Stimulated activated CD8-positive, alpha-beta memory T cell treated with anti-CD3 and anti-CD28 coated beads, Interleukin-15, amount 100 ng/mL, for 48 hours (primary cell): ENCODE measurements around the gene C9orf50.

Experiments
- DNase-seq, 2 donors: peaks; one replicate each; pipeline ENCODE4 v3.0.0-alpha.2; 2020; ENCODE audit warnings: low read depth in 2 of 2

C9orf50 gene

DNA sequence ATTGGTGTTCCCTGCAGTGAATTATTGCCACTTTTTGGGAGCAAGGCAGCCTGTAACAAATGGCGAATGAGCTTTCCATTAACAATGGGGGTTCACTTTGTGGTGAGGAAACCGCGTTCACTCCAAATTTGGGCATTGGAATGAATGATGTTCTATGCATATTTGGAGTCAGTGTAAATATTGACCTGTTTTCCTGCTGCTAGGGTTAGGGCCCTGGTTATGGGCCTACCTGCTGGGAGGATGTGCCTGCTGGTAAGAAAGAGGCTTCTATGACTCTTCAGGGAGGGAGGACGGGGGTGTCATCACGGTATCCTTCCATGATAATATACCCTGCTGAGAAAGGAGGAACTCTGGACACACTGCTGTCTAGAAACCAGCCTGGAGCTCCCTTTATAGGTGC is 29.0 kb downstream of the C9orf50 start:
- DNase-seq: no peak

DNA sequence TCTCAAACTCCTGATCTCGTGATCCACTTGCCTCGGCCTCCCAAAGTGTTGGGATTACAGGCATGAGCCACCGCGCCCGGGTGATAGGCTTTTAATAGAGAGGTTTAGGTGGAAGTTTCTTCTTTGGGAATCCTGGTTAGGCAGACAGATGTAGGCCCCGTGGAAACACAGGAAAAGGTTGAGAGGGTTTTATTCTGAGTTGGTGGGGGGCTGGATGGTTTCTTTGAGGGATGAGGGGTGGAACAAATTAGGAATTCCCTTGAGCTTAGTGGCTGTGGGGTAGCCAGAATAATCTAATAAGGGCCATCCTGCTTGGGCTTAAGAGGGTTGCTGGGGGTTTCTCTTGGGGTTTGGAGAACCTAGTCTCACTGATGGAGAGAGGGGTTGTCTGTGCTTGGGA is 30.4 kb downstream of the C9orf50 start:
- no peak for DNase-seq

DNA sequence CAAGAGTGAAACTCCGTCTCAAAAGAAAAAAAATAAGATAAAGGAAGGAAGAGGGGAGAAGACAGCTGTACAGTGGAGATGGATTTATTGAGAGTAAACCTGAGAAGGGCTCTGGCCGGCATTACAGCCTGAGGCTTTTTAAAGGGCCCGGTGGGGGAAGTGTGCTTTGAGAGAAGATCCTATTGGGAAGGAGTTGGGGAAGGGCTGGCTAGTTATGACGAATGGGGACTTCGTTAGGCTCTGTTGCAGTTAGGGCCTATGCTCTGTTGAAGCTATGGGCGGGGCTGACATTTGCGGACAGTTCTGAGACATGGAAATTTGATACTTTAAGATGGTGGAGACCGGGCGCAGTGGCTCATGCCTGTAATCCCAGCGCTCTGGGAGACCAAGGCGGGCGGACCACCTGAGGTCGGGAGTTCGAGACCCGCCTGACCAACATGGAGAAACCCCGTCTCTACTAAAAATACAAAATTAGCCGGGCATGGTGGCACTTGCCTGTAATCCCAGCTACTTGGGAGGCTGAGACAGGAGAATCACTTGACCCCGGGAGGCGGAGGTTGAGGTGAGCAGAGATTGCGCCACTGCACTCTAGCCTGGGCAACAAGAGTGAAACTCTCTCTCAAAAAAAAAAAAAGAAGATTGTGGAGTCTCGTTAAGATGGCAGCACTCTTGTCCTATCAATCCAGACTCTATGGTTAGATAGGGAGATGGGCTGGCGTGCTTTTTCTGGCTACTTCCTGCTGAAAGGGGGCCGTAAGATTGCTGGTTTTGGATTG is 33.2 kb downstream of the C9orf50 start:
- DNase-seq: no peak

DNA sequence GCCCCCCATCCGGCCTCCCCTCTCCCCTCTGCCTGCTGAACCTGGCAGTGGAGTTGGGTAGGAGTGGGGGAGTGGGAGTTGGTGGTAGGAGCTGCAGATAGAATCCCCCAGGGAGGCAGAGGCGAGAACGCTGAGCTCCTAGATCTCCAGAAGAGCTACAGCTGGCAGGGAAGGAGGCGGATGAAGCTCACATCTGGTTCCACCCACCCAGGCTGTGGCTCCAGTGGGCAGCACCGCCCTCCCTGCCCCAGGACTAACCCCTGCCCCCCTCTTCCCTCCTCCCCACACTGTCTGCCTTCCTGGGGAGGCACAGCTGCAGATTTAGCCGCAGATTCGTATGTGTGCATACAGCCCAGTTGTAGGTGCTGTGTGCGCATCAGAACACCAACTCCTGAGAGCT is 34.2 kb downstream of the C9orf50 start:
- no peak for DNase-seq

DNA sequence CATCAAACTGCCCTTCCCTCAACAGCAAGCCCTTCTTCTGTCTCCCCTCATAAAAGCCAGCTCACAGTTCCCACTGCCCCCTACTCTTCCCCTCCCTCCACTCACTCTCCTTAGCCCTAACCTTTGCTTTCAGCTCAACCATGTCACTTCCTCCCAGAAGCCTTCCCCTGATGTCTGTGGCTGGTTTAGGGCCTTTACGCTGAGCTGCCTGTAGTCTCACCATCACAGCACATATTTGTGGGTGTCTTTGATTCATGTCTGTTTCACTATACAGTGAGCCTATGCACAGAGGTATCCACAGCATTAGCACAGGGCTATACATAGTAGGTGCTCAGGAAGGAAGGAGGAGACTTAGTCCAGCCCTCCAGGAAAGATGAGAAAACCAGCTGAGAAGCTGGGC is 34.7 kb downstream of the C9orf50 start:
- no peak for DNase-seq

DNA sequence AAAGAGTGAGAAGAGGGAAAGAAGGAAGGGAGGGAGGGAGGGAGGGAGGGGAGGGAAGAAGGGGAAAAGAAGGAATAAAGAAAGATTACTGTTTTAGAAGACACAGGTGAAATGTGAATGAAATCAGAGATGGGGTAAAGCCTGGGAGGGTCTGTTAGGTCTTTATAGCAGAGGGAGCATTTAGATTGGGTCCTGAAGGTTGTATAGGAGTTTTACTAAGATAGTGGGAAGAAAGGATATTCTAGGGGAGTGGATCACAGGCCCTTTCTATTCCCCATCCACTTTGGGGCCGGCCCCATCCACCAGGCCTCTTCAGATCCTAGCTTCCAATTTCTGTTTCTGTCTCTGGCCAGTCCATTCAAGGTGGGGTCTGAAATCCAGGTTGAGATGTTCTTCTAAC is 35.5 kb downstream of the C9orf50 start:
- no peak for DNase-seq

DNA sequence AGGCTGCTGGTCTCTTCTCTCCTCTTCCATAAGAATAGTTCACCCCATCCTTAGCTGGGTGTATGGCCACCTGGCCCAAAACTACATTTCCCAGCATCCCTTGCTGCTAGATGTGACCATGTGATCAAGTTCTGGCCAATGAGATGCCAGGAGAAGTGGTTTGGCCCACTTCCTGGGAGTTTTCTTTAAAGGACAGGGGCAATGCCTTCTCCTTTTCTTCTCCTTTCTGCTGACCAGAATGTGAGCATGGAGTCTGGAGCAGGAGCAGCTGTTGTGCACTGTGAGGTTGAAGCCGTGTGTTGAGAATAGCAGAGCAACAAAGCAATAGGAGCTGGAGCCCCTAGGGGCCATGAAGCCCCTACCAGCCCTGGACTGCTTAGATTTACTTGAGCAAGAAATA is 36.8 kb downstream of the C9orf50 start:
- DNase-seq: peak; percentile 47 to 51

DNA sequence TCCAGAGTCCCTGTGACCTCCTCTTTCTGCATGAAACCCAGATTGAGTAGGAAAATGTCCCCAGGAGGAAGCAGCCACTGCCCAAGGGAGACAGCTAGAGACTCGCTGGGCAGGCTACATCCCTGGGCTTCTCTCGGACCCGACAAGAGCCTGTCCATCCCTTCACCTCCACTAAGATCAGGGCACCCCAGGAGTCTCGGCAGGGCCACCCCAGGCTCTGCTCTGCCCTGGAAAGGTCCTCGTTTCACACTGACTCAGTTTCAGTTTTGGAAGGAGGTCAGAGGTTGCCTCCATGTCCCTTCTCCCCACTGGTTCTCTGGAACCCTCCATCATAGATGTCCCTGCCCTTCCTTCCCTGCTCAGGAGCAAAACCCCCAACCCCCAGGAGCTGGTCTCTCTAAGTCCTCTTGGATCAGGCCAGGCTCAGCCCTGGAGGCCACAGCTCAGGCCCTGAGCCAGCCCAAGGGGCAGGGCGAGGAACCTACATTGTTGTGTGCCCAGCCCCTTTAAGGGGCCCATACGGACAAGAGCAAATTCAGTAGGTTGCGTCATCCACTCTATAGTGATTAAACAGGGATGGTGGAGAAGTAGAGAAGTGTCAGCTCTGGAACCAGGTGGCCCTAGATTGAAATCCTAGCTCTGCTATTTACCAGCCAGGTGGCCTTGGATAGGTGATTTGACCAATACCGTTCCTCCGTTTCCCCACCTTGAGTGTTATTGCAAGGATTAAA is 37.4 kb downstream of the C9orf50 start:
- no peak for DNase-seq

DNA sequence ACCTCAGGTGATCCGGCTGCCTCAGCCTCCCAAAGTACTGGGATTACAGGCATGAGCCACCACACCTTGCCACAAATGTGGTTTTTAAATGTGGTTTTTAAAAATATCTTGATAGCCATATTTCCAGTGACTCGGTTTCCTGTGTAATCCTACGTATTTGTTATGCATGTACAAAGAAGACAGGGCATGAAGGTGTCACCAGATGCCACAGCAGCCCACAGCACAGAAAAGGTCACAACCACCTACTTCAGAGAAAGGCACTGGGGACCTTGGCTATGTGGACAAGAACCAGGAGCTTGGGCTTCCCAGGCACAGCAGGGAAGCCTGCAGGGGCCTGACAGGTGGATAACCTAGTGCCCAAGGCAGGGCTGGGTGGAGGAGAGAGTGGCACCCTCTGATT is 38.0 kb downstream of the C9orf50 start:
- DNase-seq: no peak

DNA sequence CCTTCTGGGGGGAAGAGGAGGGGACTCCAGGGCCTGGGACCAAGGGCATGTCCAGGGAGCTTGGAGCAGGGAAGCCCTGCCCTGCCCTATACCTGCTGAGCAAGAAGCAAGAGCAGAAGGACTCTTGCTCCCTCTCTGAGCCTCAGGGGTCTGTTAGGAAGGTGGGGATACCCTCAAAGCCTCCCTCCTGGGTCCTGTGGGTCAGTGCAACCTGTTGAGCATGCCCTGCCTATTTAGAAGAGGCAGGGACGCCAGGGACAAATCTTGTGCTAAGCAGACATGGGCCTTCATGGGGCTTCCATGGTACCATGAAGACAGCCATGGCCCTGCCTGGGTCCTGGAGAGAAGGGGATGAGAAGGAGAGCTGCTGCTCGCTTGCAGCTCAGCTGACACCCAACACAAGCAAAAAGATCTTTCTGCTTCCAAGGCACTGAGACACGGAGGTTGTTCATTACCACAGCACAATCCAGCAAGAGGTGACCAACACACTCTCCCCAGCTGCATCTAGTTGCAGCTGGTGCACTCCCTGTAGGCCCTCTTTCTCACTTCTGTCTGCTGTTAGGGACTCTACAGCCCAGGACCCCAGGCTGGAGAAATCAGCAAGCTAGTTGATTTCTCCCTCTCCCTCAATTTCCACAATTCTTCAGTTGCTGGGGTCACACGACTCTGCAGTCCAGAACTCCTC is 39.3 kb downstream of the C9orf50 start:
- no peak for DNase-seq

DNA sequence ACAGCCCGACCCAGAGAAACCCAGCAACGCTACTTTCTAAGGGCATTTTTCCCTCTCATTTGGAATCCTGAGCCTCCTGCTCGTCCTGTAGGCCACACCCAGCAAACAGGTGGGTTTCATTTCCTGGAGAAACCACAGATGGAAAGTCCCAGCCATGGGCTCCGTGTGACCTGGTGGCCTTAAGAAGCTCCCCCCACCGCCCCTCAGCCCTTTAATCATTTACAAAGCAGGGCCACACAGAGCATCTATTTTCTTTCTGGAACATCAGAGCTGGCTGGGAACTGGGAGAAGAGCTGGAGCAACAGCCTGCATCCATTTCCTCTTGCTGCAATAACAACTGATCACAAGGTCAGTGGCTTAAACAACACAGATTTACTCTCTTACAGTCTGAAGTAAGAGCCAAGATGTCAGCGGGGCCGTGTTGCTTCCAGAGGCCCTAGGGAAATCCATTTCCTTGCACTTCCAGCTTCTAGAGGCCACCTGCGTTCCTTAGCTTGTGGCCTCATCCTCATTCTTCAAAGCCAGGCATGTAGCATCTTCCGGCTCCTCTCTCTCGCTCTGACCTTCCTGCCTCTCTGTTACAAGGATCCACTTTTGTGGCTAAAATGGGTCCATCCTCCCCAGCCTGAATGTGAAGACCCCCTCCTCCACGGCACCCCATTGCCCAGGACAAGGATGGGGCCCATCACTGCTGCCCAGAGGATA is 40.5 kb downstream of the C9orf50 start:
- DNase-seq: peak in 1 of 2 donors; percentile 40

DNA sequence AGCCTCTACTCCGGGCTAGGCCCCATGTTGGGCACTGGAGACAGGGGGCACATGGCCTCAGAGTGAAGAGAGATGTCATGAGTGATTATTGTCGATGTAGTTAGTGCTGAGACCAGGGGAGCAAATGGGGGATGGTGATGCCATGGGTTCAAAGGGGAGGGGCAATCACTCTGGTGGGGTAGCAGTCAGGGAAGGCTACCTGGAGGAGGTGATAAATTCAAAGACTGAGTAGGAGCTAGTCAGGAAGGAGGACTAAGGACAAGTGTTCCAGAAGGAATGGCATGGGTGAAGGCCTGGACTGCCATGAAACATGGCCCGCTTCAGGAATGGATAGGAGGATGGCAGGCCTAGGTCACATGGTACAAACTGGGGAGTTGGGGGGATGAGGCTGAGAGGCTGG is 41.6 kb downstream of the C9orf50 start:
- no peak for DNase-seq

DNA sequence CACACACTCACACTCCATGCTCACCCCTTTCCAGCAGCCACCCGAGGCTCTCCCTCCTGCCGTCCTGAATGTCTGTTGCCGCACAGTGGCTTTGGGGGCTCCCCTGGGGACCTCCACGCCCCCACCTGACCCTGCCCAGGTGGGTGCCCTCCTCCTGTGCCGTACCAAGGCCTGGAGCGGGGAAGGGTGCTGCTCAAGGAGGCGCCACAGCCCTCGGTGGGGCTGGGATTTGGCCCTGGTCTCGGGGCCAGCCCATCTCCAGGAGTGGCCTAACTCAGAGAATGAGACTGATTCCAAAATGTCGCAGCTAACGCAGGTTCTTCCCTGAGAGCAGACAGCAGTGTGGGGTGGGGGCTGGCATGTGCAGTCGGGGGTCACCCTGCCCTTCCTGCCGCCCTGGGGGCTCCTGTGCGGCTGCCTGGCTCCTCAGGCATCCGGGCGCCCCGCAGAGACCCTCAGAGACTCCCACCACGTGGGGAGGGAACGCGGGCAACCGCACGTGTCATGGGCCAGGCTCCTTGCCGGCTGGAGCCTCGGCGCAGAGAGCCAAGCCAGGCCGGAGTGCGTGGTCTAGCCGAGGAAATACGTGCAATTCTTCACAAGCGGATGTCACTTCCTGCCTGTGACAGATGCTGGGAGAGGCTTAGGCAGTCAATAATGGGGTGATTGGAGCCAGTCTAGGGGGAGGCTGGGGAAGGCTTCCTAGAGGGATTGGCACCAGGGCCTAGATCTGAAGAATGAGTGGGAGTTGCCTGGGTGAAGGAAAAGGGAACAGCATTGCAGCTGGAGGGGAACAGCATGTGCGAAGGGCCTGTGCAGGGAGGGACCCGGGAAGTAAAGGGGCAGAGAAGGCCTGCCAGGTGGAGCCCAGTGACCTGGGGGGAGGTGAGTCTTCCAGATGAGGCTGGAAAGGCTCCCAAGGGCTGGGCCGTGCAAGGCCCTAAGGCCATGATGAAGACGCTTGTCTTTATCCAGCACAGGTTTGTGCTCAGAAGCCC is 44.1 kb downstream of the C9orf50 start:
- DNase-seq: no peak

DNA sequence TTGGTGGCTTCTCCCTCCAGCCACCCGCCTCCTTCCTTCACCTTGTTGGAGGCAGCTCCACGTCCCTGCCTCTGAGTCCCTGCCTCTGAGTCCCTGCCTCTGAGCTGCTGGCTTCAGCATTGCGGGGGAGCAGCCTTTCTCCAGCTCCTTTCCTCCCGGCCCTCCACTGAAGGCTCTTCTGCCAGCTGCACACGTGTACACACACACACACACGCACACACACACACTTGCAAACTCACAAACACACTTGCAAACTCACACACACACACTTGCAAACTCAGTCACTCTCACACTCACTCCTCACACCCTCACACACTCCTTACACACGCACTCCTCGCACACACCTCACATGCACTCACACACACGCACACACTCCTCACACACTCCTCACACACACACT is 45.1 kb downstream of the C9orf50 start:
- DNase-seq: no peak

DNA sequence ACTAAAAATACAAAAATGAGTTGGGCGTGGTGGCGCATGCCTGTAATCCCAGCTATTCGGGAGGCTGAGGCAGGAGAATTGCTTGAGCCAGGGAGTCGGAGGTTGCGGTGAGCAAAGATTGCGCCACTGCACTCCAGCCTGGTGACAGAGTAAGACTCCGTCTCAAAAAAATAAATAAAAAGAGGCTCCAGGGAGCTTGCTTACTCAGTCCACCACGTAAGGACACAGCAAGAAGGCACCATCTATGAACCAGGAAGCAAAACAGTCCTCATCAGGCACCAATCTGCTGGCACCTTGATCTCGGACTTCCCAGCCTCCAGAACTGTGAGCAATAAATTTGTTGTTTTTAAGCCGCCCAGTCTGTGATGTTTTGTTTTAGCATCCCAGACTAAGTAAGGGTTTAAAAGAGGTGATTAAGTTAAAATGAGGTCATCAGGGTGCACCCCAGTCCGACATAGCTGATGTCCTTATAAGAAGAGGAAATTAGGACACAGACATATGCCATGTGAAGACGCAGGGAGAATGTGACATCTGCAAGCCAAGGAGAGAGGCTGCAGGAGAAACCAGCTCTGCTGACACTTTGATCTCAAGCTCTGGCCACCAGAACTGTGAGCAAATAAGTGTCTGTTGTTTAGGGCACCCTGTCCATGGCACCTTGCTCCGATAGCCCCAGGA is 45.9 kb downstream of the C9orf50 start:
- DNase-seq: no peak

DNA sequence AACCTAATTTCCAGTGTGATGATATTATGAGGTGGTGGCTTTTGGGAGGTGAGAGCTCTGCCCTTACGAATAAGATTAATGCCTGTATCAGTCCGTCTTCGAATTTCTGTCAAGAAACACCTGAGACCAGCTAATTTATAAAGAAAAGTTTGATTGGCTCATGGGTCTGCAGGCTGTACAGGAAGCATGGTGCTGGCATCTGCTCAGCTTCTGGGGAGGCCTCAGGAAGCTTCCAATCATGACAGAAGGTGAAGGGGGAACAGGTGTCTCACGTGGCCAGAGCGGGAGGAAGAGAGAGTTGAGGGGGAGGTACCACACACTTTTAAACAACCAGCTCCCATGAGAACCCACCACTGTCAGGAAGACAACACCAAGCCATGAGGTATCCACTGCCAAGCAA is 46.9 kb downstream of the C9orf50 start:
- DNase-seq: no peak

DNA sequence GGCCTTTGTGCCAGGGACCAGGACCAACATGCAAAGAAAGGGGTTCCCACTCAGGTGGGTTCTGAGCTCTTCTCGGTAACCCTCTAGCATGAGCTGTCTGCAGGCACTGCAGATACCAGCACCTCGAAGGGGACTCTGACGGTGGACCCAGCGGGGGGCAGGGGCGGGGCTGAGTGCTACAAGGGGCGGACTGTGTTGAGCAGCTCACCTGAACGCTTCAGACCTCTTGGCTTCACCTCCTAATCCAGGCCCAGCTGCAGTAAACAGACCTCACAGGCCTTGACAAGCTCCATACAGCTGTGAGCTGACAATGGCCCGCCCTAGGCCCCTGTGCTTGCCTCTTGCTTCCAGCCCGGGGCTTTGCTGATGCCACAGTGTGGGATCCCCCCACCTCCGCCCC is 48.4 kb downstream of the C9orf50 start:
- DNase-seq: no peak

DNA sequence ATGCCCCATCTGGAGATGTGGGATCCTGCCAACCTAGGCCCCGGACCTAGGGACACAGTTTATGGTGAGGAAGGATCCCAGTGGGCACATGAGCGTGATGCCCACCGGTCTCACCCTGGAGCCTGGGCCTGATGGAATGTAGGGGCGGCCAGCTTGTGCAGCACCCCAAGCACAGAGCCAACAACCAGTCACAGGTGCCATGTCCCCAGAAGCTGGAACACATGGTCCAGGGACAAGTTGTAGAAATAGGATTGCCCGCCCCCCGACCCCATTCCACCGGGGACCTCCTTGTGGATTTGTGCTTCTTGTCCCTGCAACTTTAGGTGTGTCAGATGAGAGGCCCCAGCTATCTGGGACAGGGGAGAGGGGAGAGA is 48.9 kb downstream of the C9orf50 start:
- DNase-seq: no peak

DNA sequence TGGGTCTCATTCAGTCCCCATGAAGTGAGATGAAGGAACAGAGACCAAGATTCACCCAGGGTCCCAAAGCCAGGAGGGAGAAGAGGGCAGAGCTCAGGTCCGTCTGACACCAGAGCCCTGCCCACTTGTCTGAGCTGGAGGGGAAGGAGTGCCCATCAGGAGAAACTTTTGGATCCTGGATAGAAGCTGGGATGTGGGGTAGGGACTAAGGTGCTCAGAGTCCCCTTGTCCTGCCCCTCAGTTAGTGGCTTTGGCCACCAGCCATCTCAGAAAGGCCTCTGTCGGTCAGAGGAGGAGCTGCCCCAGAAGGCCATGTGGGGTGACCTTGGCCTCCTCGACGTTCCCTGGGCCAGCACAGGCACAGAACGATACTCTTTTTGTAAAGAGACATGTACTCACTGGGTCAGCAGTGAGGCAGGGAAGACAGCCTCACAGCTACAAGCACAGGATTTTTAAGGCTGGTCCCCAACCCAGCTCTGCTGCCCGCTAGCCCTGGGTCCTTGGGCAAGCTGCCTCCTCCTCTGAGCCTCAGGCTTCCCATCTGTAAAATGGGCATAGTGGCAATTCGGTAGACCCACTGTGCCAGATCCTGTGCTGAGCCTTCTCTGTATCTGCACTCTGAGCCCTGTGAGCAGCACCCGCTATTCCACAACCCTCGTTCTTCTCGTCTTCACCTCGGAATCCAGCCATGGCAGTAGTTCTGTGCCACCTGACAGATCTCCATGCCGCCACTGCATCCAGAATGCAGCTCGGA is 49.4 kb downstream of the C9orf50 start:
- no peak for DNase-seq
